Stimulated activated CD4-positive, alpha-beta T cell treated with anti-CD3 and anti-CD28 coated beads, TNF-alpha, amount 100 ng/mL, for 48 hours (primary cell): Measurements from ENCODE around the gene ABHD17A.
A peak's percentile ranks its signal among the peaks of the same experiment; 100 is the strongest.

Experiments
- DNase-seq, 3 donors: peaks; one replicate each; pipeline ENCODE4 v3.0.0-alpha.2; 2020; ENCODE audit warnings: low read depth in 3 of 3

The ABHD17A gene

DNA sequence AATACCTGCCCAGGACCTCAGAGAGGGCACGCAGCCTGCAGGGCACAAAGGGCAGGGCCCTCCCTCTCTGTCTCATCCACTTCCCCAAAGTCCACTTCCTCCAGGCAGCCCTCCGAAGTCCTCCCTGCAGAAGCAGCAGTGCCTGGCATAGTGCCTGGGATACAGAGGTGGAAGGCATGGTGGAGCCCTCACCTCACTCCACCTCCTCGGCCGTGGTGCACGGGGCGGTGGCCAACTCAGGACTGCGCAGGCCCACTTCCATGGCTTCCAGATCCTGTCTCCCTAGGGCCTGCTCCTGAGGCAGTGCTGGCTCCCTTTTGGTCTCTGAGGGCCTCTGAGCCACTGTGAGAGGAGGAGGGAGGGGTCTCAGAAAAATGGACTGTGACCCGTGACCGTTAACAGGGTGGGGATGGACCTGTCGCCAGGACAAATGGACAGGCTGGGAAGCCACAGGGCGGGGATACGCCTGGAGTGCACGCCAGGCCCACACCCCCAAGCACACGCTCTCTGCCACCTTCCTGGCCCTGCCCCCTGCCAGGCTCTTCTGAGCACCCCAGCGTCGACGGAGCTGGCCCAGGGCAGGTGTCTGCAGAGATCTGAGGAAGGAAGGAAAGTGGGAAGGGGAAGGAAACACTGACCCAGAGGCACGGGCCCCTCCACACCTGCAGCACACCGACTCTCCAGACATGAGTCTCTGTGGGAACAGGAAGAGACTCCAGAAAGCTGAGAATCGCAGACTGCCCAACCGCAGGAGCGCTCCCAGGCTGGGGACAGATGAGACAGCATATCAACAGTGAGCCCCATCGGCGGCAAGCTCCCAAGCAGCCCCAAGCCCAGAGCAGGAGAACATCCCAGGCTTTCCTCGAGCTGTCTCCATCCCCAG is 45.4 kb downstream of the ABHD17A start:
- no peak for DNase-seq

DNA sequence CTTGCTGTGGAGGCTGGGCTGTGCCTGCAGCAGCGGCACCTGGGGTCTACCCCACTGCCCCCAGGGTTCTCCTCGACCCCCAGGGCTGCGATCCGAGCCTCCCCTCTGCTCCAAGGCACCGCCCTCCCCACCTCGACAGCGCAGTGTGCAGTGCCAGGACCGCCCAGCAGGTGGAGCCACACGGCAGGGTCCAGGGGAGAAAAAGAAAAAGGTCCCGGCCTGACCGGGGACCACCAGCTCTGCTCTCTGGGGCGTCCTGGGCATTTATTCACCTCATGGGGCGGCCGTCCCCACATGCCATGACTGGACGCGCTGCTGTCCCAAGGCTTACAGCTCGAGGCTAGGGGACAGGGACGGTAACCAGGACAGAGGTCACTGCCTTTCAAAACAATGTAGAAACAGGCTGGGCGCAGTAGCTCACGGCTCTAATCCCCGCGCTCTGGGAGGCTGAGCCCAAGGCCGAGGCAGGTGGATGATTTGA is 47.6 kb downstream of the ABHD17A start:
- peak in 2 of 3 donors; percentile 39 to 47 for DNase-seq

DNA sequence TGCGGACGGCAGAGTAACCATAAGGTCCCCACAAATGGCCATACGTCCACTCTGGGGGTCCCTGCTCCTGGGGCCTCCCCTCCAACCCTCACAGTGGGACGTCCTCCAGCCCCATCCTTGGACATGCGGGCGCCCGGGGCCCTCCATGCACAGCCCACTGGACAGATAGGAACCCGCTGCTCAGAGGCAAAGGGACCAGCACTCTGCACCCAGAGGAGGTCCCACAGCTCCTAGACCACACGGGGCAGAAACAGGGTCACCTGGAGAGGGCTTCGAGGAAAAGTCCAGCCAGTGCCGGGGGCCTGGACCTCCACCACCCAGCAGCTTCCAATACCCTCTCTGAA is 48.1 kb downstream of the ABHD17A start:
- DNase-seq: no peak

DNA sequence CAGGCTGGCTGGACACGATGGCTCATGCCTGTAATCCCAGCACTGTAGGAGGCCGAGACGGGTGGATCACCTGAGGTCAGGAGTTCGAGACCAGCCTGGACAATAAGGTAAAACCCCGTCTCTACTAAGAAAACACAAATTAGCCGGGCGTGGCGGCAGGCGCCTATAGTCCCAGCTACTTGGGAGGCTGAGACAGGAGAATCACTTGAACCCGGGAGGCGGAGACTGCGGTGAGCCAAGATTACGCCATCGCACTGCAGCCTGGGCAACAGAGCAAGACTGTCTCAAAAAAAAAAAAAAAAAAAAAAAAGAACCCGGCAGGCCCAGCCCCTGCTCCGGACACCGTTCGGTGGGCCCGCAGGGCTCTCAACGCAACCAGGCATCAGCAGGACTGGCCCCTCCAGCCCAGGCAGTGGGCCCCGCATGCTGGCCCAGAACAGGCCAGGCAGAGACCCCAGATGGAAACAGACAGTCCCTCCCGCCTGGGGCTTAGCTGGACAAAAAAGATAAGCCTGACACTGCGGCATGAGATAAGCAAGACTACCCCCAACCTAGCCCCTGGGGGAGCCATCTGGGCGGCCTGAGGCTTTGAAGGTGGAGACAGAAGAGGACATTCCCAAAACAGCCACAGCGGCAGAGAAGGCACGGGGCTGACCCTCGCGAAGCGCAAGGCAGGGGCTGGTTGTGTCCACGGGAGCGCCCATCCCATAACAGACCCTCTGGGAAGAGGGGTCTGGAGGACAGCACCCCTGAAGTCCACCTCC is 48.7 kb downstream of the ABHD17A start:
- DNase-seq: no peak

DNA sequence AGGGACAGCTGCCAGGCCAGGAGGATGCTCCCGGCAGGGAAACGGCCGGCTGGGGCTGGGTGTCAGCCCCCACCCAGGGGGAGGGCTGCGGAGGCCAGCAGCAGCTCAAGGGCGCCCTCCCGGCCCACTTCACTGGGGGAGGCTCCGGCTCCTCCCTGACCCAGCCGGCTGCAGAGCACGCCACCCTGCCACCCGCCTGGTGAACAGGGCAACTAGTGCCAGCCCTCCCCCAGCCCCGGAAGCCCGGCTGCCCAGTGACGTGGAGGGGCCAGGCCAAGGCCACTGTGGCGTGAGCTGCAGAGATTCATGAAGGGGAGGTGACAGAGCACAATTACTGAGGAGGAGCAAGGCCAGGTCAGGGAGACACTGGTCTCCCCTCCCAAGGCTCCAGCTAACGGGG is 51.8 kb downstream of the ABHD17A start:
- no peak for DNase-seq

DNA sequence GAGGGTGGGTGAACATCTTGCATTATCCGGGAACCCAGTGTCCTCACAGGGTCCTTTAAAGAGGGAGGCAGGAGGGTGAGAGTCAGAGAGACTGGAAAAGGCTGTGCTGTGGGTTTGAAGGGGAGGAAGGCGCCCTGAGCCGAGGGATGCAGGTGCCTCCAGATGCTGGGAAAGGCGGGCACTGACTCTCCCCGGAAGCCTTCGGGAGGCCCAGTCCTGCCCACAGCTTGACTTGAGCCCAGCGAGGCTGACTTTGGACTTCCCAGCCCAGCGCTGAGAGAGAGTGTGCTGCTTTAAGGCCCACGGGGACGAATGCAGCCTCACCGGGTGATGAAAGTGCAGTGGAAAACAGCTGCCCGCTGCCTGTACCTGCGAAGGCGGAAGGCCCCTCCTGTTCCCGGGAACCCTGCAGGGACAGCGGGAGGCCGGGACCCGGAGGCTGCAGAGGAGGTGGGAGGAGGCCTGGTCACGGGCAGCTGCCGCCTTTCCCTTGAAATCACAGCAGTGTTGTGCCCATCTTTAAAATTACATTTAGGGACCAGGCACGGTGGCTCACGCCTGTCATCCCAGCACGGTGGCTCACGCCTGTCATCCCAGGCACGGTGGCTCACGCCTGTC is 53.1 kb downstream of the ABHD17A start:
- no peak for DNase-seq

DNA sequence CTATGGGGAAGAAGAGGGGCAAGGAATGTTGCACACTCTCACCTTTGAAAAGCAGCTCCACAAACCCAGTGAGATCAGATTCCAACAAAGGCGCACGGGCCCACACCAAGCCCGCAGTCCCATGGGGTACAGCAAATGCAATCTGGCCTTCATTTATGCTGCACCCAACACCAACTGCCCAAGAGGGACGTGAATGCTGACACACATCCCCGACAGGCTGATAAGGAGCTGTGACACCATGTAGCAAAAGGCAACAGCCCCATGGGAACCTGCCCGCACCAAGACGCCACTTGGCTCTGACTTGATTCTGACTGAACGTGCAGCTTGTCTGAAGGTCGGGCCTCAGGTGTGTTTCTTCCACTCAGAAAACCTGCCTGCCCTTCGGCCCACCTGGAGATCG is 54.3 kb downstream of the ABHD17A start:
- no peak for DNase-seq

DNA sequence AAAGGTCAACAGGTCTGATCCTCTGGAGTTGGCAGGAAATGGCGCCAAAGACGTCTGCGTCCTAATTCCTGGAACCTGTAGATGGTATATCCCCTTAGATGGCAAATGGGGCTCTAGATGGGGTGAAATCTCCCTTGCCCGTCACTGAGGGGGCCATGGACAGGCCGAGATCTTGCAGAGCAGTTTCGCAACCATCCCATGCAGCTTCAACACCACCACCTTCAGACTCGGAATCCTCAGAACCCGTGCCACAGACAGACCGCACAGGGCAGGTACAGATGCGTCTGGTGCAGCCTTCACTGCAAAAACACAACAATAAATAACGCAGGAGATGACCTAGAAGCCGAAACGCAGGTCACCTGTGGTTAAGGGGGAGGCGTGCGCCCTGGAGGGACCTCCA is 54.7 kb downstream of the ABHD17A start:
- no peak for DNase-seq

DNA sequence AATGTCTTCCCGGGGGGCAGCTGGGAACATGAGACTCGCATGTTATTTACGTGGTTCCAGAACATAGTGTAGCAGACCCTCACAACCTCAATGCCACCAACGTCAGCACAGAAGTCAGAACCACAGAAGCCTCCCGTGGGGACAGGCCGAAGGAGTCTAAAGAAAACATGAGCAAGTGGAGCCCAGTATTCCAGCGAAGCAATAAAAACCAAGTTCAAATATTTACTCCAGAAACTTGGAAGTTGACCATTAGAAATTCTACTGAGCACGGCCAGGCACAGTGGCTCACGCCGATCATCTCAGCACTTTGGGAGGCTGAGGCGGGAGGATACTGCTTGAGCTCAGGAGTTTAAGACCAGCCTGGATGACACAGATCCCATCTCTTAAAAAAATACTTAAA is 55.3 kb downstream of the ABHD17A start:
- DNase-seq: no peak

DNA sequence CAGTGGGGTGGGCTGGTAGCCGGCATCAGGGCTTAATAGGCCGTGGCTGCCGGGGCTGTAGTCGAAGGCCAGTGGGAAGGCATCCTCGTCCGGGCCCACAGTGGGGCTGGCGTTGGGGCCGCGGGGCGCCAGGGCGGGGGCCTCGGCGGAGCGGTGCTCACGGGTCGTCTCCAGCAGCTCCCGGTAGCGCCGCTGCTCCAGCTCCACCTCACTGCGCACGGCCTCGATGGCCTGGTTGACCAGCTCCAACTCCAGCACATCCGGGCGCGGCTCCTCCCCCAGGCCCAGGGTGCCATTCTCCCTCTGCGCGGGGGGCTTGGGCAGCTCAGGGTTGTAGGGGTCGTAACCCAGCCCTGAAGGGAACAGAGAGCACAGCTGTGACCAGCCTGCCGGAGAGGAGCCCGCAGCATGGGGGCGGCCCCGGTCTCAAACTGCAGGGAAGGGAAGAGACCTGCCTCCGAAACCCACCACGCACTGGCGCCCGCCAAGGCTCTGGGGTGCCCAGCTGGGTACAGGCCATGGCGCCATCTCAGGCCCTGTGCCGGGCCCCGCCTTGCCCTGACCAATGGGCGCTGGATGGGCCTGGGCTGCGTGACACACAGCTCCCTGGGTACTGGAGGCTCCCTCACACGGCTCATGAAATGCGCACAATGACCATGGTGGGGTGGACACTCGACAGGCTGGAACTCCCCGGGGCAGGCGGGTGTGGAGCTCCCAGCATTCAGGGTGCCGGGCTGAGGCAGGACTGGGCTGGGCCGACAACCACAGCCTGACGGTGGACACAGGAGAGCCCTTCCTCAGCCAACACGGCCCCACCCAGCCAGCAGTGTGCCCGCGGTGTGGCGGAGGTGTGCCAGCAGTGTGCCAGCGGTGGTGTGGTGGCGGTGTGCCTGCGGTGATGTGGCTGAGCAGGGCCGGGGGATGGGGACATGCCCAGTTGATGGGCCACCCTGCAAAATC is 56.7 kb downstream of the ABHD17A start:
- no peak for DNase-seq

DNA sequence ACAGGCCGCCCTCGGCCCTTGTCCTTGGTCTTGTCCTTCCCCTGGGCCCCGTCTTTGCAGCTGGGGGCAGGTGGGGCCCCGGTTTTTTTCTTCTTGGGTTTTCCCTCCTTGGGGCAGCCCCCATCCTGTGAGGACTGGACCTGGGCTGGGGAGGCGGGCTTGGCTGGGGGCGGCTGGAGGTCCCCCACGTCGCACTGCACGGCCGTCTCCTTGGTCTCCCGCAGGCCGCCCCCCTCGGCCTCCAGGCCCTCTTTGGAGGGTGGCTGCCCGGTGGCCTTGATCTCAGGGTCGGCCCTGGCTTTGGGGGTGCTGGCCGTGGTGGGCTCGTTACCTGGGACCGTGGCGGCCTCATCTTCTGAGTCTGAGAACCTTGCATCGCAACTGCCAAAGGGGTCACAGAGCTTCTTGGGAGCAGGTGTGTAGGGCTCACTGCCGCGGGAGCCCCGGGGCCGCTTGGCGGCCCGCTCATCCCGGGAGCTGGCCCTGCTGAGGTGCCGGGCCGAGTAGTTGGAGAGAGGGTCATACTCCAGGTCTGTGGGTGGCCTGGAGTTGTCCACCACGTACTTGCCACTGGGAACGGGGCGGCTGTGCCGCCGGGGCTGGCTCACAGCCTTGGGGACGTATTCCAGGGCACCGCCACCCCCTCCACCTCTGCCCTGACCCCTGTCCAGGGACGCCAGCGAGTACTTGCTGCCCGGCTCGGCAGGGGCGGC is 57.6 kb downstream of the ABHD17A start:
- no peak for DNase-seq
